ENCODE measurements around the gene TNFAIP3.

- TF ChIP-seq POLR2A (IDR thresholded peaks at IDR 0.05) (no peak), CTCF (IDR thresholded peaks at IDR 0.05) (no peak)
Measured at GRCh38 chr6:137927777-137928218, 60.7 kb downstream of the TNFAIP3 start.

Measured in tibial nerve (tissue), 3 donors.